Right ventricle myocardium superior (tissue), 1 donor: ENCODE data around the gene PRUNE1. TPM values are rescaled to one million over a fixed set of nuclear protein-coding genes. Genes with fewer than 3 reads are reported as not detected.

Source experiments
- ATAC-seq: fragments of 200-7000 bp; cut with Tn5 transposase; one replicate; pipeline ENCODE4 v1.9.1; 2020; ENCODE audit warnings: mild to moderate bottlenecking; ENCODE audit not compliant: poor library complexity
- DNase-seq: peaks from one replicate; pipeline ENCODE4 v3.0.0-alpha.2; 2020
- intact Hi-C: fragments of 100-400 bp; cut with DNase I; formaldehyde crosslinking; loops from one replicate; pipeline ENCODE4 v1.11.2; 2022
- total RNA-seq: library from RNA; stranded (reverse); fragmentation: NEBNext Ultra II Directional; extraction: Animal tissue kit (Norgen Biotek cat#: 25700); gene quantifications from one replicate; pipeline ENCODE4 v1.2.1, GENCODE V29; 2021
- donor health status: DM: no; HTN: yes; CAD: no; lungs with severe emphysema.

Gene PRUNE1
- total RNA-seq, 1 donor from 2014 or later = 41.3 TPM

DNA sequence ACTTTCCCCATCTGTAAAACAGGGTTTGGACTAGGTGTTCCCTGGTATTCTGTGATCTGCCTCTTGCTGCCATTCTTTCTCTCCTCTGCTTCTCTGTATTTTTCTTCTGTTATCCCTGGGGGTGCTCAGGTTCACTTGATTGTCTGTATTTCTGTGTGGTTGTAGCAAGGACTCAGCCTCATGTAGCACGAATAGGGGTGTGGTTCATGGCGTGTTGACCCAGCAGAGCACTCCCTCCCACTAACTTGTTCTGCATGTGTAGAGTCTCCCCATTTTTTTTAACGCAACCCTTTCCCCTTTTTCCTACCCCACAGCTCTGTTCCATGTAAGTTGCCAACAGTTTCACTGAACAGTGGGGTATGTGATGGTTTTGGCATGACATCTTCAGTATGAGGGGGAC is 26.9 kb downstream of the PRUNE1 start:
- intact Hi-C loops = no loop called here
- ATAC-seq (no peak), DNase-seq (no peak)

- DNase-seq (no peak), ATAC-seq (no peak)
- intact Hi-C loops = no loop called here
These were observed 28.1 kb downstream of the PRUNE1 start, which contains the start of gene BNIPL for GRCh38 chr1:151036356-151036755. BNIPL (plus strand) TSS chr1:151036586; CDS start chr1:151036726, 140 bp downstream.

- no peak for DNase-seq
- ATAC-seq = no peak
- intact Hi-C loops = no loop called here
These were observed 28.8 kb downstream of the PRUNE1 start for GRCh38 chr1:151037032-151037431.

DNA sequence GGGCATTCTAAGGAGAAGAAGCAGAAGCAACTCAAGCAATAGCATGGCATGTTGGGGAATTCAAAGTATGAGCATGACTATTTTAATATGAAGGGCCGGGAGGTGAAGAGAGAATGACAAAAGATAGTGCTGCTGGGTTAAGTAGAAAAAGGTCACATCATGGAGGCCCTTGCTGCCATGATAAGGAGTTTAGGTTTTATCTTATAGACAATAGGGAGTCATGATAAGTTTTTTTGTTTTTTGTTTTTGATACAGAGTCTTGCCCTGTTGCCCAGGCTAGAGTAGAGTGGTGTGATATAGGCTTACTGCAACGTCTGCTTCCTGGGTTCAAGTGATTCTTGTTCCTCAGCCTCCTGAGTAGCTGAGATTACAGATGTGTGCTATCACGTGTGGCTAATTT is 31.3 kb downstream of the PRUNE1 start:
- intact Hi-C loops = no loop called here
- ATAC-seq (no peak), DNase-seq (no peak)

GRCh38 chr1:151043163-151043562 is 34.9 kb downstream of the PRUNE1 start:
- intact Hi-C loops = no loop called here
- DNase-seq = no peak
- no peak for ATAC-seq

DNA sequence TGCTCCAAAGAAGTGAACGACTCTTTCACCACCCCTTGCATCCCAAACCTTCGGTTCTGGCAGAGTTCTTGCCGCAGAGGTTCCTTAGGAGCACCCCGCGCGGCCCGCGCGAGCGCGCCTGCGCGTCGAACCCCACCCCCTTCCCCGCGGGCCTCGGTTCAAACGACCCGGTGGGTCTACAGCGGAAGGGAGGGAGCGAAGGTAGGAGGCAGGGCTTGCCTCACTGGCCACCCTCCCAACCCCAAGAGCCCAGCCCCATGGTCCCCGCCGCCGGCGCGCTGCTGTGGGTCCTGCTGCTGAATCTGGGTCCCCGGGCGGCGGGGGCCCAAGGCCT is 39.3 kb downstream of the PRUNE1 start, which contains the start of gene C1orf56:
Gene C1orf56 (plus strand): TSS at position 161 of the 334 bp plus-strand sequence. CDS start 97 bp downstream, at position 258.
- ATAC-seq (peak; percentile 90), DNase-seq (peak; percentile 81)
- intact Hi-C loops = no loop called here

DNA sequence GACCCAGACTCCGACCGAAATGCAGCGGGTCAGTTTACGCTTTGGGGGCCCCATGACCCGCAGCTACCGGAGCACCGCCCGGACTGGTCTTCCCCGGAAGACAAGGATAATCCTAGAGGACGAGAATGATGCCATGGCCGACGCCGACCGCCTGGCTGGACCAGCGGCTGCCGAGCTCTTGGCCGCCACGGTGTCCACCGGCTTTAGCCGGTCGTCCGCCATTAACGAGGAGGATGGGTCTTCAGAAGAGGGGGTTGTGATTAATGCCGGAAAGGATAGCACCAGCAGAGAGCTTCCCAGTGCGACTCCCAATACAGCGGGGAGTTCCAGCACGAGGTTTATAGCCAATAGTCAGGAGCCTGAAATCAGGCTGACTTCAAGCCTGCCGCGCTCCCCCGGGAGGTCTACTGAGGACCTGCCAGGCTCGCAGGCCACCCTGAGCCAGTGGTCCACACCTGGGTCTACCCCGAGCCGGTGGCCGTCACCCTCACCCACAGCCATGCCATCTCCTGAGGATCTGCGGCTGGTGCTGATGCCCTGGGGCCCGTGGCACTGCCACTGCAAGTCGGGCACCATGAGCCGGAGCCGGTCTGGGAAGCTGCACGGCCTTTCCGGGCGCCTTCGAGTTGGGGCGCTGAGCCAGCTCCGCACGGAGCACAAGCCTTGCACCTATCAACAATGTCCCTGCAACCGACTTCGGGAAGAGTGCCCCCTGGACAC is 39.8 kb downstream of the PRUNE1 start:
- peak; percentile 83 for ATAC-seq
- DNase-seq = peak; percentile 82
- intact Hi-C loops = no loop called here

- ATAC-seq (no peak), DNase-seq (no peak)
- intact Hi-C loops = no loop called here
These were observed 40.4 kb downstream of the PRUNE1 start for GRCh38 chr1:151048645-151049032.

GRCh38 chr1:151049458-151049857 is 41.2 kb downstream of the PRUNE1 start:
- DNase-seq (no peak), ATAC-seq (no peak)
- intact Hi-C loops = no loop called here

DNA sequence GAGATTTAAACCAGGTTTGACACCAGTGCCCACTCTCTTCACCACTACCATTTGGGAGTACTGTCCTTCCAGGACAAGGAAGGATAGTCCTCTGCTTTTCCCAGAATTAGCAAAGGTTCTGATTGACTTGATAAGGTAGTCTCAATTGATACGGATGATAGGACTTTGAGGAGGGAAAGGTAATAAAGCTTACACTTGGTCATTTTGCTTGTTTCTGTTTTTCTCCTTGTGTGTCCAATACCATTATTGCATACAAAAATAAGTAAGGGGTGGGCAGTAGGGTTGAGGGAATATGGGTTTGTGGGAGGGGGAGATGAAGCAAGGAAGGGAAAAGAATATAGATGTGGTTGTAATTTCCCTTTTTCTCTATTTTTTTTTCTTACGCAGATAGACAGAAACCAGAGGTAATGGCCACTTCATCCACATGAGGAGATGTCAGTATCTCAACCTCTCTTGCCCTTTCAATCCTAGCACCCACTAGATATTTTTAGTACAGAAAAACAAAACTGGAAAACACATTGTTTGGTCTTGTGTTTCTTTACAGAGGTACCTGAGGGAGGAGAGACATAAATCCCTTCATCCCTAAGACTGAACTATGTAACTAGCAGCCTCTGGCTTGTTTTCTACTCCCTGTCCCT is 41.9 kb downstream of the PRUNE1 start:
- intact Hi-C loops = no loop called here
- ATAC-seq = no peak
- no peak for DNase-seq

GRCh38 chr1:151051356-151052009 is 43.2 kb downstream of the PRUNE1 start:
- intact Hi-C loops = no loop called here
- DNase-seq (no peak), ATAC-seq (no peak)

- DNase-seq (no peak), ATAC-seq (no peak)
- intact Hi-C loops = no loop called here
These were observed 46.8 kb downstream of the PRUNE1 start for GRCh38 chr1:151054971-151055547.

DNA sequence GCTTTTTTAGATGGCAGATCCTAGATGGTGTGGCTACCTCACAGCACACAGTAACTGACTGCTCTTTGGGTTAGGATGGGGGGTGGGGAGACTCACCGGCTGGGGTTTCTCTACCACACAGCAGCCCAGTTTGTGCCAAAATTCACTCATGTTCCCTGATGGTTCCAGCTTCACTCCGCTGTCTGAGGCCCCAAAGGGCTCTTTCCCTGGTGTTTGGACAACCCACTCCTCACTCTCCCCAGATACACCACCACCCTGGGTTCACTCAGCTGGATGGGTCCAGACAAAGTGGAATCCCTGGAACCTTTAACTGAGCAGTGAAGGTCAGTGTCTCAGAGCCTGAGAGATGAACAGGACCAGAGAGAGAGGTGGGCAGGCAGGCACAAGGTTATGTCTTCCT is 47.3 kb downstream of the PRUNE1 start:
- ATAC-seq (no peak), DNase-seq (no peak)
- intact Hi-C loops = no loop called here

DNA sequence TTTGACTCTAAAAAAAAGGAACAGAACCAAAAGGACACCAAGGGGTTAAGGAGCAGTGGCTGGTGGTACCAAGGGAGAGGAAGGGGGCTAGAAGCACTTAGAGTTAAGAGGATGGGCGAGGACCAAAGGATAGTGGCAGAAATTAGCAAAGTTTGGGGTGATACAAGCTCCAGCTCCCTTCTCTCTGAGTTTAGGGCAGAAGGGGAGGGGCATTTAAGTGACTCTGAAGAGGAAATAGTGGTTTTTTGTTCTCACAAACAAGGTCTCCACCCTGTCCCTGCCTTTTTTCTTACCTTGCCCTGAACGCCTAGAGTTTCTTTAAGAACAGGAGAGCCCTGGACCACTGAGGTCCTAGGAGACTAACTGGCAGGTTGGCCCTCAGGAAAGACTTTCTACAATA is 47.9 kb downstream of the PRUNE1 start:
- no peak for DNase-seq
- ATAC-seq = no peak
- intact Hi-C loops = no loop called here

- DNase-seq (peak; percentile 44), ATAC-seq (peak; percentile 2)
- intact Hi-C loops = no loop called here
These were observed 50.4 kb downstream of the PRUNE1 start for GRCh38 chr1:151058692-151059091.

- intact Hi-C loops = no loop called here
- ATAC-seq (peak; percentile 97), DNase-seq (peak; percentile 92)
These were observed 51.1 kb downstream of the PRUNE1 start, which contains the start of gene CDC42SE1 for GRCh38 chr1:151059109-151060006. CDC42SE1 (minus strand) TSS chr1:151059622; CDS start chr1:151055730, 3,892 bp downstream.

DNA sequence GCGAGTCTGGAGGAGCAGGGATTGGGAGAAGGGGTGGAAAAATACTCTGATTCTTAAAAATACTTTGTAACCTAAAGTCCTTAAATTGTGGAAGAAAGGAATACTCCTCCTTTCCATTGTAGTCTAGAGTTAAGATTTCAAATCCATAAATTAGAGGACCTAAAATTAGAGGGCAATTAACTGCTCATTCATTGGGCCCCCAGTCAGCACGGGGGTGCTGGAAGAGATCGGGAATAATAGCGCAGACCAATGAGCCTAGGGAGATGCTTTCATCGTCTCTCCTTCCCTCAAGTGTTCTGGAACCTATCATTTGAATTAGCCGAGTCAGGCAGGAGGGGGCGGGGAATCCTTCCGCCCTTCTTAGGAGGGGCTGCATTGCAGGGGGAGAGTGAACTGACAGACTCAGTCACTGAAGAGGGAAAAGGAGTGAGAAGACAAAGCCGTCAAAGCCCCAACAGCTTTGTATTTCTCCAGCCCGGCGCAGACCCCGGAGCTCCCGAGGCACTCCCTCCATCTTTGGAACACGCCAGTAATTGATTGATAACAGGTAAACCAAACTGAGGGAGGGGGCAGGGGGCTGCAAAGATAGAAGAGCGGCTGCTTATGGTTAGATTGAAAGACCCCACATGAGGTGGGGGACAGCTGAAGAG is 51.9 kb downstream of the PRUNE1 start, which contains the start of gene MLLT11:
Gene MLLT11 (plus strand): TSS at position 391 of the 650 bp plus-strand sequence. CDS start 6,828 bp downstream, outside the sequence.
- intact Hi-C loops = no loop called here
- peak; percentile 54 for ATAC-seq
- DNase-seq = peak; percentile 45
